CD4-positive, alpha-beta T cell treated with Interleukin-6 at 100 ng/mL for 8 hours (primary cell): ENCODE data around the gene FBXL17.

Source experiments
- DNase-seq: peaks from one replicate; pipeline ENCODE4 v3.0.0-alpha.2; 2020; ENCODE audit warnings: mixed read lengths, low spot score

The FBXL17 gene

DNA sequence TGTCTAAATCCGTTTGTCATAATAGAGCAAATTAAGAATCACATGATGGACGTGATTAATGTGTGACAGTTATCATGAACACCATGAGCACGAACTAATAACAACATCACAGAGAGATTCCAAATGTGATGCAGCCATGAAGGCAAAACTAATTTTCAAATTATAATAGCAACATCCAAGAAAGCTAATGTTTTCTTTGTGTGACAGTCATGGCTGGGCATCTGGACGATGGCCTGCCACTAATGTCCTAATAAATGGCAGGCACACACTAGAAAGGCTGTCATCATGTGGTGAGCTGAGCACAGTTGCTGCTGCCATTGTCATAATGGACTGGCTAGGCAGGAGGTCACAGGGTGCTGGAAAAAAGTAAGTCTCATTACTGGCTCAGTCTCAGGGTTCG, 431.1 kb downstream of the FBXL17 start:
- DNase-seq, result no peak

DNA sequence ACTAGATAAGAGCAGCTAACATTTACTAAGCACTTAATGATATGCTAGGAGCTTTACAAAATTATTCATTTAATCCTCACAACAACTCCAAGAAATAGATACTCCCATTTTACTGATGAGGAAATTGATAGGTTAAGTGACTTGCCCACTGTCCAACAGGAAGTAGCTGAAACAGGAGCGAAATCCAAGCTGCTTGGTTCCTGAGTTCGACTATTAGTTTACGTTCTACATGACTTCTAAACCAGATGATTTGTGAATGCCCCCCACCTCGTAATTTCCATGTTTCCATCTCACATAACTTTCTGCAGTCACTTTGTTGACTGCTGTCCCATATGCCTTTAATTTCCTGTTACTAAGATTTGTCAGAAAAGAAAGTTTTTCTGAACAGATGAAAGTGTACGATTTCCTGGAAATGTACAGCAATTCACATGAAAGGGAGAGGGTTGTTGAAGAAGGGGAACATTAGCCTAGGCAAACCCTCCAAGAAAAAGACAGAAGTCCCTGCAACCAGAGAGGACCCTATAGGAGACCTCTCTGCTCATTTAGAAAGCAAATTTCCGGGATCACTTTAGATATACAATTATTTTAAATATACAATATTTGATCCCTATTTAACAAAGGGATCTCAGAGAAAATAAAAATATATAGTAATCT, 432.1 kb downstream of the FBXL17 start:
- no peak for DNase-seq

DNA sequence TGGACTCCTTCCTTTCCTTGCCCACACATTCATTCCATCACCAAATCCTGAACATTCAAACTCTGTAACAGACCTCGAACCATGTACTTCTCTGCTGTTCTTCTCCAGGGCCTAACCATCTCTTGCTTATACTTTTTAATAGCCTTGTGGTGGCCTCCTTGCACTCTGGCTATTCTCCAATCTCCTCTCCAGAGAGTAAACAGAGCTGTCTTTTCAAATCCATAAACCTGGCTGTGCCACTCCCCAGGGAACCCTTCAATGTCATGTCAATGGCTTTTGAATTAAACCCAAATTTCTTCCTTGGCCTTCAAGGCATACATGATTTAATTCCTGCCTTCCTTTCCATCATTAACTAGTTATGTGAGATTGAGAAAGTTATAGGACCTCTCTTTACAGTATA, 433.5 kb downstream of the FBXL17 start:
- no peak for DNase-seq

DNA sequence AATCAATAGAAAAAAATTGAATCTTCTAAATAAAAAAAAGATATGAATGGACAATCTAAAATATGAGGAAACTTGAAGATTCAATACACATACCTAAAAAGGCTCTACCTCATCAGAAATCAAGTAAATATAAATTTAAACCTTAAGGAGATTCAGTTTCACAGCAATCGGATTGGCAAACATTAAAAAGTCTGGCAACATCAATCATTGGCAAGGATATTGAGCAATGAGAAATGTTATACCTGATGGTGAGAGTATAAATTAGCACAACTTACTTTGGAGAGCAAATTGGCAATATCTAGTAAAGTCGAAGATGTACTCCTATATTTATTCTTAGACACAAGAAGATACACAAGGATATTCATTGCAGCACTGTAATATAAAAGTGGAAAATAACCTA, 436.8 kb downstream of the FBXL17 start:
- DNase-seq, result no peak

DNA sequence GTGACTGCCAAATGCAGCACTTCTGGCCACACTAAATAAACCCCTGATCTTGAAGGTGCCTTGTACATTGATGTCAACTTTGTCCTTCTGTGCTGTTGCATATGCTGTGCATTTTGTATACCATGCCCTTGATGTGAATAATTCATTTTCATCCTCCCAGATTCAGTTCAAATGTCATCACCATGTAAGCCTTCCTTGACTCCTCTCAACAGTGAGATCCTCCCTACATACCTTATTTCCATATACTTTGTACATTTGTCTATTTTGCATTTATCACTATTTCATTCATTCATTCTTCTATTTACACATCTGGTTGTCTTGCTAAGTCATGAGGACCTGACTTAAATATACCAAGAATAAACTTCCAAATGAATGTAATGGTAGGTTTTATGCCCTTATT, 438.0 kb downstream of the FBXL17 start:
- DNase-seq, result no peak

DNA sequence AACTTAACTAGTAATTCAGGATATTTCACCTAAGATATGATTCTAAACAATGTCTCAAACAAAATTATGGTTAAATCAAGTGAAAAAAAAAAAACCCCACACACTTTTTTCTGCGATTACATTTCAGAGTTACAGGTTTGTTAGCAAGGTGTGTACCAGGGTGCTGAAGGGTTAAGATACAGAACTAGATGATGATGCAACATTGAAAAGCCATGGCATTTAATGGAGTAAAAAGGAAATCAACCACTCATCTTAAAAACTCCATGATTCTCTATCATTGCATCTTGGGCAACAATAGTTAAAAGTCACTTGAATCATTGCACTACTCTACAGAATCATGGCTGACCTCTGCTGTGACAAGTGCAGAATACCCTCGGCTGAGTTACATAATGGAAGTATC, 440.9 kb downstream of the FBXL17 start:
- no peak for DNase-seq

DNA sequence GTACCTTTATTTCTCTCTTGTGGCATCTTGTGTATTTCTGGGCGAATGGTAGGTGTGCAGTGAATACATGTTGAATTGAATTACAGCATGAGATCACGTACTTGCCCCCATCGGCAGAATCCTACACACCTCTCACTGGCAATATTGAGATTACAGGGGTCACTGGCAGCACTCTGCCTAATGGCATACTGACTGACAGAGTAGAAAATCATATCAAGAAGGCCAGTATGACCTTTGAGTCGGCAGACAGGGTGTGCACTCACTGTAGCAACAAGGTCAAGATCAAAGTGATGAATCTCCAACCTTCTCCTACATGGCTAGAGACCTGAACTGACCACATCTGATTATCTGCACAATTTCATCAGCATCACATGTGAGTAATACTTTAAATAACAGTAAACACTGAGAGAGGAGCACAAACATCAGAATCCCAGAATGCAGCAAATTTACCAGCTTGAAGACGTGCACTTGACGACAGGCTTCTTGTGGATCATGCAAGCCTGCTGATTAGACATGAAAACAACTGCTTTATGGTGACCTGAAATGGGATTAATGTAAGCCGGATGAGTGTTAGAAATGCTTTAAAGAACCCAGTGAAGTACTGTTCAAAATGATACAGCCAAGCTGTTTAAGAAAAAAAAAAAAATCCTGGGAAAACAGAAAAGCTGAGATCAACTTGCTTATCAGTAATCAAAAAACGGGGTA, 444.1 kb downstream of the FBXL17 start:
- no peak for DNase-seq

DNA sequence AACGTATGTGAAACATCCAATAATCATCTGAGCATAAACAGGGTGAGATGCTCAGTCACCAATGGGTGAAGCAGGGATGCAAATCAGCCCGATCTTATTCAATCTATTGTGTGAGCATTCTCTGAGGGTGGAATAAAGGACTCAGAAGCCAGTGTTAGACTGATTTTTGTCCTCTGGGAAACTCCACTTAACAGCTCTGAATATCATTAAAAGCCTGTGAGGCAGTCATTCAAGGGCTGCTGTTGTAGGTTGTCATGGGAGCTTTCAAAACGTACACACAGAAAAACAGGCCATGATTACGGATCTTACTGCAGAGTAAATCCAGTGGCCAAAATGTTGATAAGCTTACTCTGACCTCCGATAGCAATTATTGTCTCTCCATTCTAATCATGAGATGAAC, 444.7 kb downstream of the FBXL17 start:
- no peak for DNase-seq

DNA sequence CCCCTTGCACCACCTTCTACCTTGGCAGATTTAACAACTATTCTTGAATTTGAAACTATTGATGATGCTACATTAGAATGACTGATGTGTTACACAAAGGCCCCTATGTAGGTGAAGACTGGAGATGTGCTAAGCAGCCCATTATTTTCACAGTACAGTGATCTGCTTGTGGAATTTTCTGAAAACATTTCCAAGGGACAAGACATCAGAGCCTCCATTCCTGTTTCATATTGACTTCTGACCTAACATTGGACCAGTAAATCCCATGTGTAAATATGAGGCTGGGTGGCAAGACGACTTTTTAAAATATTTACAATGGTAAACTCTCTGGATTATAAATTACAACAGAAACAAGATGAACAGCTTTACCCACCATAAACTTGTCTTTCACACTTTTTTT, 445.4 kb downstream of the FBXL17 start:
- no peak for DNase-seq

DNA sequence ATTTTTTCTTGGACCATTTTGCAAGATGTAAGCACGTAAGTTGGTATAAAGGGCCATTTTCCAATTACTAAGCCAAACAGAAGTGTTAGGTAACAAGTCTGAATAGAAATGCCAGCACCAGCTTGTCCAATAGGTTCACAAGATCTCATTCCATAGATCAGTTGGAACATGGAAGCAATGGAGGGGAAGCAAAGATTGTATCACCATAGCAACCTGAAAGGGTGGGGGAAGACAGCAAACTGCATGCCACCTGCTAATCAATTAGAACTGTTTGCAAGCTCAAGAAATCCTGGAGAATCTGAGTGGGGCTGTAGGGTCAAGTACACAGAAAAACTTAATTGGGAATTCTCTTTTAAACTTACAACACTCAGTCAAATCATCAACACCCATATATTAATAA, 446.3 kb downstream of the FBXL17 start:
- no peak for DNase-seq

DNA sequence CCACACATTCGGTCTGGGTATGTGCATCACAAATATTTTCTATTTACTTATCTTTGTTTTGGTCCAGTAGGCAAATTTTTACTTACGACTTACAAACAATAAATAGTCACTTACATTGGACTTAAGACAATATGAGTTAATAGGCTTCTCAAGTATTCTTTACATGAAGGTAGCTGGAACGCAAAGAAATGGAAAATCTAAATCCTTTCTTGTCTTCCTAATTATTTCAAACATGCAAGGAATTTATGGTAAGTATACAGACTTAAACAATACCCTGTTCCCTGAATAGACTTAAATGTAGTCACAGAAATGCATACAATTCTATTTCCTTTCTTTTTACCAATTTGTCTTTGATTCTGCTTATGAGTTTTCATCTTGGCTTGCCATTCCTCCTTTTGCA, 448.6 kb downstream of the FBXL17 start:
- no peak for DNase-seq

DNA sequence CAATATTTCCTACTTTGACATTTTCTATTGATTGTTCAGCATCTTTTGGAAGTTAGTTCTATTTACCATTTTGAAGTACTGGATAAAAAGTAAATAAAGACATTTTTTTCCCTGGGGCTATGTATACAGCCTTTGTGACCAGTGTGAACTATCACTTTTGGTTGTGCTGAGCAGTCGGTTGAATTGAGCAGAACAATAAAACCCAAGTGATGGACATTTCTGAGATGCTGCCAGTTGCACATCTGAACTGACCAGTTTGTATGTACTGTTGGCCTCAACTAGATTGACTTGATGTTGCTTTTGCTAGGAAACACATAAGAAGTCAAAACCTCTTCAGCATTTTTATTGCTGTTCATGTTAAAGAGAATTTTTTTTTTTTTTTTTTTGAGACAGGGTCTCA, 451.0 kb downstream of the FBXL17 start:
- no peak for DNase-seq

DNA sequence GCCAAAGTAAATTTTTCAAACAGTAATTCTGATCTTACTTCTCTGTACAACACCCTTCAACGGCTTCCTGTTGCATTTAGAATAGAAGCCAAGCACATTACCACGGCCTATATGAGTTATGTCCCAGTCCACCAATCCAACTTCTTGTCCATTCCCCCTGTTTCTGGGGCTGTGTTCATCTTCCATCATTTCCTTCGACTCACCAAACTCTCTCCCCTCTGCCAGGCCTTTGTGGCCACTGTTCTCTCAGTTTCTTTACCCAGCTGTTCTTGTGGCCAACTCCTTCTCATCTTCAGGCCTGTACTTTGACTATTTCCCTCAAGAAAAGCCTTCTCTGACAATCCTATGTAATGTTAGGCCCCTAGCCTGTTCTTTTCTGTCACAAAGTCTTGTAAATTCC, 451.8 kb downstream of the FBXL17 start:
- no peak for DNase-seq

DNA sequence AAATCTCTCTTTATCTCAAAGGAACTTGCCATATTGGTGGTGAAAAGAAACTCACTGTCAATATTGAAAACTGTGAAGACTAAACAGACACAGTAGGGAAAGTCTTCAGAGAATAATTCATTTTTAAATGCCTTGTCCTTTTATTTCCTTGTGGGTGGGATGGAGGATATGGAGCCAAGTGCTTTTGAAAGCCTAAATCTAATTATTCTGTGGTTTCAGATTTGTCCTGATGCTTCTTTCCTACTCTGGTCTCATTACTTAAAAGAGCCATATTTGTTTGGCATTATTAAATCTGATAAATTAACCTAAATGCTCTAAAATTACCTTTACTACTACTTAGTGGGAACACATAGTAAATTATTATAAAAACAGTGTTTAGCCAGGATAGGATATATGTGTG, 452.8 kb downstream of the FBXL17 start:
- no peak for DNase-seq

DNA sequence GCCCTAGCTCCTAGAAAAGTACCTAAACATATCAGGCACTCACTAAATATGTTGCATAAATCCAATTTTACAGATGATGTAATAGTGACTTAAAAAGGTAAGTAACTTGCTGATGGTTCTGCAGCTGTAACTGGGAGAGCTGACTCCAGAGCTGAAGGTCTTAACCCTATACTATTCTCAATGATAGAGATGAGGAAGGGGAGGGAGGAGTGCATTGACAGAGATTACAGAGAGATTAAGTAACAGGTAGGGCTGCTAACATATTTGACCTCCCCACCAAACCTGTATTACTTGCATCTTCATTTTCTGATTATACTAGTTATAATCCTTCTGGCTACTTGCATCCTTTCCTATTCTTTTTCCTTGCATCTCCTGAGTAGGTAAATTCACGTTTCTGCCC, 455.8 kb downstream of the FBXL17 start:
- DNase-seq, result no peak

DNA sequence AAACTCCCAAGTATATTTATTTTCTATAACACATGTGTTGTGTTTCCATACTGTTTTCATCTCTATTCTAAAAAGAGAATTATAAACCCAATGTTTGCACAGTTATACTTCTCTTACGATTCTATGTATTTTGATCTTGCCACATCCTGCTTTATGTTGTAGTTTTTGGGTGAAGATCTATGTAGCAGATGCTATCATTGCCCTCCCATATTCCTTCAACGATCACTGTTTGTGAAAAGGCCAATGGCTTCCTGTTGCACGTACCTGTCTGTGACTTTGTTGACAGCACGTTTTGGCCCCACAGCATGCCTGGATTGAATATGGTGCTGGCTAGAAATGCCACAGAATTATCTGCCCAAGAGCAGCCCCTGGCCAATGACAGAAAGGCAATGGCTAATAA, 456.7 kb downstream of the FBXL17 start:
- DNase-seq, result no peak

DNA sequence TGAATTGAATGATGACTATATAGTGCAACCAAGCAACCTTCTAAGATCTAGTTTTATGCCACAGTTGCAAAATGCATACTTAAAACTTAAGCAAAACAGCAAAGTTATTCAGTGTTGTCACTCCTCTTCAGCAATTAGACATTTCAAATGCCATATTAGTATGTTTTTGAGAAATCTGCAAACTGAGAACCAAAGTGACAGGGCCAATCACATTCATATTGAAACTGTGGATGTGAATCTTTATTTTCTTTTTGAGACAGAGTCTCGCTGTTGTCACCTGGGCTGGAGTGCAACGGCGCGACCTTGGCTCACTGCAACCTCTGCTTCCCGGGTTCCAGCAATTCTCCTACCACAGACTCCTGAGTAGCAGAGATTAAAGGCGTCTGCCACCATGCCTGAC, 461.9 kb downstream of the FBXL17 start:
- no peak for DNase-seq

DNA sequence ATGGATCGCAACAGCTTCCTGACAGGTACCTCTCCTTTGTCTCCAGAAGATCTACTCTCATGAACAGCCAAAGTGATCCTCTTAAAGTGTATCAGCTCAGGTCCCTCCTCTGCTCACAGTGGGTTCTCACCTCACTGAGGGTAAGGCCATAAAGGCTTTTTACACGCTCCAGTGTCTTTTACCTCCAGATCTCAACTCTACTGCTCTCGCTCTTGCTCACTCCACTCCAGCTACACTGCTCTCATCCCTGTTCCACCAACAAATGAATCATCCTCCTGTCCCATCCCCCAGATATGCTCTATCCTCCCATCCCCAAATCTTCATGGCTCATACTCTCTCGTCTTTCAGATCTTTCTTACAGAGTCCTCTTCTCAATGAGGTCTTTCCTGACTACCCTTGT, 462.5 kb downstream of the FBXL17 start:
- DNase-seq, result no peak

DNA sequence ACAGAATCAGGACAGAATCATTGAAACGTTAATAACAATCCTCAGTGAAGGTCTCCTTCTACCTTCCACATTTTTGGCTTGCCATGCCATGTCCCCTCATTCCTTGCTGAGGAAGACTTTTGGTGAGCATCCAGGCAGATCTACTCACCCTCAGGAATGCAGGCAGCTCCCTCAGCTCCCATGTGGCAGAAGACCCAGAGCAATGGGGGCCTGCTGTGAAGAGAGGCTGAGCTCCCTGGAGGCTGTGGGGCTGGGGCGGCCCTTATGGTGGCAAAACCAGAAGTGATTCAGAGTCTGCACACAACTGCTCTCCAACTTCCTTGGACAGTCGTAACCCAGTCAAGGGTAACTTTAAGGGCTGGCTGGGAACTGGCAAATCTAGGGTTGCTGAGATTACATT, 463.9 kb downstream of the FBXL17 start:
- no peak for DNase-seq

DNA sequence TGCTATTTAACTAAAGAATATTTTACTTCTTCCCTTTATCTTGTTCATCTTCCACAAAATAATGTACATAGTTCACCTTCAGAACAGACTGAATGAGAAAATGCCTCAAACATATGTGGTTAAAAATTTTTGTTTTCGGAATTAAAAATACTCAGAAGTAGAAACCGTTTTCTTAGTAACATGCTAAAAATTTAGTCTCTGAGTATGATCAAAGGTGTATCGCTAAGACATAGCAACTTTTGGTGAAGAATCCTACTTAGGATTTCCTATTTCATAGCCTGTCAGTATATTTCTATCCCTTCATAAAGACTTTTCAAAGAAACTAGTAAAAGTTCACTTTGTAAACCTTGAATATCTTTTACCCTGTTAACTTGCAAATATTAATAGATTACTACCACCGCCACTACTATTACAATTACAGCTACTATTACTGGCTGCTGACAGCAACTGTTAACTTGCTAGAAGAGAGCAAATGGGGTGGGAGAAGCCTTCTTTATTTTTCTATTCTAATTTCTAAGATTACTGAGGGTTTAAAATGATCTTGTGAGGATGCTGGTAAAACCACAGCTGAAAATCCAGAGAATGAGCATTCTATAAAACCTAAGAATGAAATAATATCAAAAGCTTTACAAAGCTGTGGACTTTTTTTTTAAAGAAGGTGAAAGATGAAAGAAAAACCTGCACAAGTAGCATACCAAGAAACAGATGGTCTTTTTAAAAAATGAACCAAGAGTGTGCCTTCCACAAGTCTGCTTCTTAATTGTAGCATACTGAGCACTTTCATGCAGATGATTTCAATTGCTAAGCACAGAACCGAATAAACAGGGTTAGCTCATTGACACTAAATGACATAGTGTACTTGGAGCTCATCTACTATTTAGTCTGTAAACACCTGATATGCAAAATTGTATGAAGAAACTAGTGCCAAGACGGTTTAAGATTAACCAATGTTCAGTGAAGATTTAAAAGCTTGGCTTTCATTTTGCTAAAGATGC, 464.9 kb downstream of the FBXL17 start:
- DNase-seq, result no peak

DNA sequence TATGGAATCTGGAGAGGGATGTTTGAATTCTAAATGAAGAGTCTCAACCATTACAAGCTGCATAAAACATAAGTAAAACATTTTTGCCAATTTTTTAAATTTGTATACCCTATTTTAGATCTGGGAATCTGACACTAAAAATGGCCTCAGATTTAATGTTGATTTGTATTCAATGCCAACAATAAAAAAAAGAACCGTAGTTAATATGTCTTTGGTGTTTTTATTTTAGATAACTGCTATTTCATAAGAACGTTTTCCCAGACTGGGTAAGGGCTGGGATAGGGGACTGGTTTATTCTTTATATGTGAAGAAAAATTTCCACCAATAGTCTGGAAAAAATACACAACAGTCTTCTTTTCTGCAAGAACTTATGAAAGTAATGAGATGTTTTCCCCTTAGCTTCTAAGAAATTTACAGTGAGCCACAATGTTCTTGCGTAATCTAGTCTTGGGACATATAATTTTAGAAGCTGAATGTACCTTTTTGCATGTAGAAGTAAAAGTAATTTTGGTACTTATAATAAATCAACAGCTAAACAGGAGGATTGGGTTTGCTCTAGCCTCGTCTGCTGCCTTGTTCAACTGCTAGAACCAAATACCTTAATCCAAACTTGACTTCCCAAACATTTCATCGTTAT, 466.6 kb downstream of the FBXL17 start:
- DNase-seq, result no peak

DNA sequence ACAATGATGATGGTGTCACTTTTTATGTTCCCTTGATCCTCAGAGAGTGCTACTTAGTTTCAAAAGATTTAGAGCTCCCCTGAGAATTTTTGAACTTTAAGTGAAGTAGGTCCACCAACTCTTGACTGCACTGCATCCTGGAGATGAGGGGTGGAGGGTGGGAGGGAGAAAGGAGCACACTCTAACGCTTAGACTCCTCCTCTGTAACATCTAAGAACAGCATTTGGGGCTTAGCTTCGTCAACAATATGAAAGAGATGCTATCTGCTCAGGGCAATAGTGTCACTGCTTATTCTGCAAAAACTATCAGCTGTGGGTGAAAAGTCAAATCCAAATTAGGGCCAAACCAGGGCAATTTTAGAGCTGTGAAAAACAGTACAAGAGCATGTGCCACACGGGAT, 468.4 kb downstream of the FBXL17 start:
- no peak for DNase-seq
